ENCODE results near the gene ATP5F1D. TPM values are rescaled to one million over a fixed set of nuclear protein-coding genes. Genes with fewer than 3 reads are reported as not detected.

Gene ATP5F1D
- total and polyA plus RNA-seq, 2 of the 8 experiments (the other 6 are each of a cell fraction or from before 2014, with no cell fraction given) = 174 to 249 TPM

- H3K23ac ChIP-seq (ENCODE audit: insufficient read length) = no peak overlapping the region
- no peak overlapping the region for H3K18ac ChIP-seq (ENCODE audit: extremely low read depth, low read length)
- H3K4me2 ChIP-seq (ENCODE audit: insufficient read depth in 1 of 2, low read depth in 2 of 2, low read length in 2 of 2) = no peak overlapping the region
- WGBS, 2 experiments (ENCODE audit: extremely low coverage in 1 of 2, insufficient coverage in 1 of 2, insufficient read length in 1 of 2, insufficient replicate concordance in 2 of 2, low coverage in 1 of 2, low lambda C conversion rate in 2 of 2, missing lambda C conversion rate in 1 of 2) = 95% methylated on average over 39 of the region's 45 CpGs; no CpG with 5 or more reads in 1 of the 2 experiments
- H3K79me2 ChIP-seq (ENCODE audit: control insufficient read depth in 1 of 2, insufficient read depth in 2 of 2, low read length in 2 of 2) = no peaks in the 10 kb centered on the region; a peak in 1 of 4 replicates
- H2BK120ac ChIP-seq (replicated peaks; ENCODE audit: low read depth, low read length) = no peak overlapping the region
- H3K4ac ChIP-seq (replicated peaks; ENCODE audit: insufficient read length, low read depth, low read length) = no peak overlapping the region
- H3K4me1 ChIP-seq (replicated peaks in 1 of 4; ENCODE audit: control insufficient read depth in 3 of 4, insufficient read depth in 4 of 4, low read length in 3 of 4) = peaks cover 0 to 11% (median 6%) of the 10 kb centered on the region in 4 experiments; a peak in 5 of 7 replicates
- peaks cover 4 to 46% (median 7%) of the 10 kb centered on the region in 4 experiments; a peak in 5 of 8 replicates for H3K36me3 ChIP-seq (ENCODE audit: control insufficient read depth in 2 of 4, insufficient read depth in 4 of 4, low read length in 3 of 4)
- H2BK15ac ChIP-seq (ENCODE audit: low read length) = no peak overlapping the region
- peaks cover 7% of the 10 kb centered on the region; the same call in 1 of the 2 replicates for H3K23me2 ChIP-seq (ENCODE audit: low read depth, low read length)
- no peak overlapping the region for H4K91ac ChIP-seq (replicated peaks; ENCODE audit: insufficient read length, low read length)
- H2BK20ac ChIP-seq (ENCODE audit: low read length) = no peak overlapping the region
- CTCF ChIA-PET (ENCODE audit: partially characterized antibody) = interaction anchor here (1.1 to 2.3 kb wide), 2 partner anchors 14 to 17 kb away, joined by 7 read pairs; no protein-coding TSS in a partner anchor
- H3K9ac ChIP-seq (replicated peaks in 1 of 4; ENCODE audit: extremely low read depth in 1 of 4, low read depth in 3 of 4, low read length in 3 of 4) = no peak overlapping the region; a peak in 1 of 7 replicates
- peaks cover 2 to 22% of the 10 kb centered on the region in 2 experiments for H4K20me1 ChIP-seq (replicated peaks in 1 of 2; ENCODE audit: control insufficient read depth in 1 of 2, insufficient read depth in 2 of 2, low read length in 2 of 2)
- no peak overlapping the region for H2AFZ ChIP-seq (ENCODE audit: low read length)
- H3K9me3 ChIP-seq (ENCODE audit: insufficient read depth in 2 of 2, low read depth in 1 of 2, low read length in 1 of 2) = no peaks in the 10 kb centered on the region
- H4K8ac ChIP-seq (ENCODE audit: extremely low read depth, insufficient read depth, low read length) = peak overlapping the region; percentile 5; the same call in 1 of the 2 replicates
- no peak overlapping the region for H3K14ac ChIP-seq (ENCODE audit: insufficient read length)
- no peak overlapping the region for H3K56ac ChIP-seq (replicated peaks; ENCODE audit: insufficient read length, low read depth, low read length)
- H2AK5ac ChIP-seq (ENCODE audit: low read depth, low read length) = no peak overlapping the region
- POLR2A ChIA-PET (ENCODE audit: partially characterized antibody) = interaction anchor here (0.8 to 2.8 kb wide), 4 partner anchors 9 to 127 kb away, joined by 3 to 7 read pairs (median 6); partner anchors contain the start of gene CIRBP
- no peak for FAIRE-seq
- DNase-seq (ENCODE audit: low read depth in 1 of 2, low spot score in 2 of 2) = no peak
- no peak overlapping the region for H4K5ac ChIP-seq (ENCODE audit: insufficient read length, low read depth, low read length)
- H2BK12ac ChIP-seq (ENCODE audit: low read depth, low read length) = no peak overlapping the region
- no peak overlapping the region for H2BK5ac ChIP-seq (ENCODE audit: low read depth, low read length)
- H3K79me1 ChIP-seq (ENCODE audit: low read depth, low read length) = 0 out of 2 replicates have a peak, but pooled peaks cover 3% of the 10 kb centered on the region
- H3K4me3 ChIP-seq (ENCODE audit: extremely low read depth in 1 of 4, insufficient read depth in 2 of 4, low read depth in 3 of 4, low read length in 4 of 4) = no peak overlapping the region
- H3K27ac ChIP-seq (ENCODE audit: low read depth, low read length) = no peak overlapping the region
- no peaks in the 10 kb centered on the region for H3K27me3 ChIP-seq (replicated peaks in 1 of 4; ENCODE audit: control insufficient read depth in 3 of 4, extremely low read depth in 1 of 4, insufficient read depth in 3 of 4, low read length in 3 of 4)
- TF ChIP-seq CBX5 (IDR thresholded peaks at IDR 0.05; ENCODE audit: low read depth, low read length) (no peak), POLR2A (IDR thresholded peaks at IDR 0.05; ENCODE audit: control extremely low read depth in 1 of 2, low read depth in 2 of 2, low read length in 2 of 2) (no peak), SAP30 (IDR thresholded peaks at IDR 0.05; ENCODE audit: insufficient read depth, insufficient replicate concordance, low read length) (no peak), POLR2AphosphoS5 (IDR thresholded peaks at IDR 0.05; ENCODE audit: low read depth, low read length) (no peak), SP4 (IDR thresholded peaks at IDR 0.05; ENCODE audit: low read length) (no peak), BCL11A (IDR thresholded peaks at IDR 0.05; ENCODE audit: low read depth in 2 of 2, low read length in 2 of 2) (no peak), ATF3 (IDR thresholded peaks at IDR 0.05; ENCODE audit: insufficient read depth, low read depth, low read length) (no peak), CTBP2 (IDR thresholded peaks at IDR 0.05; ENCODE audit: borderline replicate concordance, insufficient read depth, insufficient read length, low read length) (no peak), TBP (IDR thresholded peaks at IDR 0.05; ENCODE audit: low read depth, low read length) (no peak), BACH1 (IDR thresholded peaks at IDR 0.05; ENCODE audit: low read length) (no peak), KDM1A (IDR thresholded peaks at IDR 0.05; ENCODE audit: borderline replicate concordance, low read length) (no peak)
These were observed 7.2 kb upstream of the ATP5F1D start for GRCh38 chr19:1234051-1234954.

Data from H1 (cell line).